GM23338 (cell line): Measurements from ENCODE around the gene PLA2R1. TPM values are rescaled to one million over a fixed set of nuclear protein-coding genes. Genes with fewer than 3 reads are reported as not detected.

Source experiments
- ATAC-seq: fragments of 200-7000 bp; cut with Tn5 transposase; 3 replicates; pipeline ENCODE4 v1.9.1; 2020
- DNase-seq: peaks from one replicate; pipeline ENCODE4 v3.0.0-alpha.2; 2015; ENCODE audit warnings: low spot score
- H2AFZ ChIP-seq: fragments of 200-600 bp; sonication (generic); 2 replicates; pipeline ENCODE4 v1.8.0; 2016; ENCODE audit warnings: antibody characterized with exemption, mild to moderate bottlenecking, moderate library complexity
- H3F3A ChIP-seq: fragments of 200-600 bp; sonication (generic); replicated peaks from 2 replicates; pipeline ENCODE4 v1.8.0; 2017; ENCODE audit warnings: antibody characterized with exemption, mixed run types, low read depth
- H3K27ac ChIP-seq: fragments of 200-600 bp; sonication (generic); 2 replicates; pipeline ENCODE4 v1.6.1; 2016; ENCODE audit warnings: low read depth
- H3K27me3 ChIP-seq: fragments of 200-600 bp; sonication (generic); 2 replicates; pipeline ENCODE4 v1.8.0; 2016; ENCODE audit warnings: mild to moderate bottlenecking, mixed run types, moderate library complexity; ENCODE audit not compliant: insufficient read depth
- H3K36me3 ChIP-seq: fragments of 200-600 bp; sonication (generic); 2 replicates; pipeline ENCODE4 v1.8.0; 2016; ENCODE audit warnings: mild to moderate bottlenecking; ENCODE audit not compliant: insufficient read depth
- H3K4me1 ChIP-seq: fragments of 200-600 bp; sonication (generic); 2 replicates; pipeline ENCODE4 v1.8.0; 2016; ENCODE audit warnings: mild to moderate bottlenecking, moderate library complexity; ENCODE audit not compliant: insufficient read depth
- H3K4me2 ChIP-seq: fragments of 200-600 bp; sonication (generic); 2 replicates; pipeline ENCODE4 v1.7.1; 2017; ENCODE audit warnings: mixed run types
- H3K4me3 ChIP-seq: fragments of 200-600 bp; sonication (generic); 2 replicates; pipeline ENCODE4 v1.6.1; 2016; ENCODE audit warnings: mixed run types
- H3K79me2 ChIP-seq: fragments of 200-600 bp; sonication (generic); replicated peaks from 2 replicates; pipeline ENCODE4 v1.8.0; 2017; ENCODE audit warnings: mild to moderate bottlenecking; ENCODE audit not compliant: insufficient read depth
- H3K9me2 ChIP-seq: fragments of 200-600 bp; sonication (generic); 2 replicates; pipeline ENCODE4 v1.8.0; 2017; ENCODE audit not compliant: insufficient read depth
- H4K20me1 ChIP-seq: fragments of 200-600 bp; sonication (generic); replicated peaks from 2 replicates; pipeline ENCODE4 v1.8.0; 2017; ENCODE audit warnings: mild to moderate bottlenecking; ENCODE audit not compliant: insufficient read depth
- H3K27ac Mint-ChIP-seq: 2 replicates; pipeline ENCODE4 v1.8.0; 2020; ENCODE audit warnings: inconsistent platforms, mild to moderate bottlenecking, moderate library complexity, mixed read lengths
- H3K27me3 Mint-ChIP-seq: 3 replicates; pipeline ENCODE4 v1.8.0; 2022; ENCODE audit warnings: low read depth, mild to moderate bottlenecking, moderate library complexity, mixed read lengths, inconsistent platforms; ENCODE audit not compliant: insufficient read depth, poor library complexity
- H3K36me3 Mint-ChIP-seq: 3 replicates; pipeline ENCODE4 v1.8.0; 2021; ENCODE audit warnings: low read depth, mild to moderate bottlenecking, inconsistent platforms, moderate library complexity, mixed read lengths
- H3K4me1 Mint-ChIP-seq: 3 replicates; pipeline ENCODE4 v1.8.0; 2020; ENCODE audit warnings: mild to moderate bottlenecking, inconsistent platforms, mixed read lengths
- H3K4me3 Mint-ChIP-seq: 3 replicates; pipeline ENCODE4 v1.8.0; 2021; ENCODE audit warnings: moderate library complexity, mild to moderate bottlenecking, inconsistent platforms, mixed read lengths
- H3K9me3 Mint-ChIP-seq: 3 replicates; pipeline ENCODE4 v1.8.0; 2020; ENCODE audit warnings: moderate library complexity, mild to moderate bottlenecking, inconsistent platforms, mixed read lengths
- CREB1 ChIP-seq: fragments of 250-450 bp; sonication (Bioruptor Pico); IDR thresholded peaks from 2 replicates; pipeline ENCODE4 v1.5.0; 2020; ENCODE audit warnings: low read depth, mild to moderate bottlenecking, moderate library complexity
- EZH2 ChIP-seq: fragments of 200-600 bp; sonication (generic); IDR thresholded peaks from one replicate; pipeline ENCODE4 v1.8.0; 2017; ENCODE audit warnings: antibody characterized with exemption, mild to moderate bottlenecking, low read depth; ENCODE audit not compliant: unreplicated experiment
- EZH2phosphoT487 ChIP-seq: fragments of 200-600 bp; sonication (generic); IDR thresholded peaks from one replicate; pipeline ENCODE4 v1.8.1; 2018; ENCODE audit warnings: antibody characterized with exemption; ENCODE audit not compliant: unreplicated experiment
- JUNB ChIP-seq: IDR thresholded peaks from one replicate; pipeline ENCODE4 v1.6.1; 2016; ENCODE audit warnings: antibody characterized with exemption; ENCODE audit not compliant: unreplicated experiment
- NANOG ChIP-seq: IDR thresholded peaks from 2 replicates; pipeline ENCODE4 v1.6.1; 2016; ENCODE audit warnings: antibody characterized with exemption, borderline replicate concordance
- POLR2AphosphoS5 ChIP-seq: IDR thresholded peaks from 2 replicates; pipeline ENCODE4 v1.6.1; 2016; ENCODE audit warnings: antibody characterized with exemption, low read depth
- STAT1 ChIP-seq: IDR thresholded peaks from one replicate; pipeline ENCODE4 v1.6.1; 2016; ENCODE audit warnings: antibody characterized with exemption; ENCODE audit not compliant: unreplicated experiment
- ZNF114 ChIP-seq: fragments of 250-450 bp; sonication (Bioruptor Pico); IDR thresholded peaks from 2 replicates; pipeline ENCODE4 v1.5.0; 2020; ENCODE audit warnings: mild to moderate bottlenecking, moderate library complexity
- ZNF331 ChIP-seq: fragments of 250-450 bp; sonication (Bioruptor Pico); IDR thresholded peaks from 2 replicates; pipeline ENCODE4 v1.5.0; 2020; ENCODE audit warnings: low read depth, mild to moderate bottlenecking, moderate library complexity
- polyA plus RNA-seq: library from polyadenylated mRNA; unstranded; fragments of >200 nt; fragmentation: Nextera tagmentation; extraction: Ambion mirVana; gene quantifications from 2 replicates; pipeline ENCODE4 v1.2.1, GENCODE V29; 2016
- total RNA-seq: library from RNA; depleted of rRNA; stranded (reverse); fragments of >200 nt; shearing (Covaris generic); gene quantifications from 2 replicates; pipeline ENCODE4 v1.2.3, GENCODE V29; 2014
- TF ChIP-seq, protein P1 (sequence below): IDR thresholded peaks from one replicate; pipeline ENCODE4 v1.6.1; 2018; ENCODE audit warnings: antibody characterized with exemption; ENCODE audit not compliant: unreplicated experiment
- TF ChIP-seq, protein P2 (sequence below): IDR thresholded peaks from 2 replicates; pipeline ENCODE4 v1.6.1; 2016; ENCODE audit warnings: antibody characterized with exemption
- TF ChIP-seq, protein P3 (sequence below): fragments of 250-450 bp; sonication (Bioruptor Pico); IDR thresholded peaks from 2 replicates; pipeline ENCODE4 v1.5.0; 2020; ENCODE audit warnings: mild to moderate bottlenecking, moderate library complexity
- TF ChIP-seq, protein P4 (sequence below), 2 experiments: fragments of 200-600 bp in 1 of 2; sonication (generic) in 1 of 2; conservative IDR thresholded peaks; 2 replicates each; pipeline versions ENCODE4 v1.5.1 to v1.6.1; 2016 to 2017; ENCODE audit warnings: antibody characterized with exemption in 2 of 2, low read depth in 2 of 2, mild to moderate bottlenecking in 2 of 2, moderate library complexity in 1 of 2

The PLA2R1 gene
- total and polyA plus RNA-seq, 2 experiments from 2014 or later: 0.57 to 1.2 TPM

DNA sequence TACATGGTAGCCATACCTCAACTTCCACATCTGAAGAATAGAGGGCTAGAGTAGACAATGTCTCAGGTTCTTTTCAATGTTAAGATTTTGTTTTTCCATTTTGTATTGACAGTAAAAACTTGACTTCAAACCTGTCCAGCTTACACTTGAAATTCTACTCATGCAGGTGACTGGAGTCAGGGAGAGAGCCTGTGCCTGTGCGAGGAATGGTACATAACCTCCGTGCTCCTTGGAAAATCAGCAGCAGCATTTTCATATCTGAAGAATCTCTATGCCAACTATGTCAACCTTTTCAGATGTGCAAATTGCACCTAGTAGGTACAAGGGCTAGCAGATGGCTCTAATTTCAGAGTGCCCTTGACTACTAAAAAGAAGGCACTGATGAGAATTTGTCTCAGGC lies 2.1 kb downstream of the PLA2R1 start:
- Mint-ChIP-seq H3K27ac (no peak overlapping the region), H3K36me3 (peaks cover 8% of the 10 kb centered on the region; the same call in 1 of the 3 replicates), H3K4me1 (peaks cover 24% of the 10 kb centered on the region), H3K27me3 (peaks cover 24% of the 10 kb centered on the region), H3K4me3 (no peak overlapping the region), H3K9me3 (peaks cover 3% of the 10 kb centered on the region; the same call in 1 of the 3 replicates)
- Histone ChIP-seq H2AFZ (no peak overlapping the region), H3K4me2 (no peak overlapping the region), H3K27ac (no peak overlapping the region), H3K4me1 (peaks cover 19% of the 10 kb centered on the region), H3K79me2 (no peaks in the 10 kb centered on the region), H3K36me3 (no peaks in the 10 kb centered on the region; the same call in 1 of the 2 replicates), H3K9me2 (no peaks in the 10 kb centered on the region), H3K27me3 (peaks cover 36% of the 10 kb centered on the region), H3K4me3 (no peak overlapping the region), H4K20me1 (no peaks in the 10 kb centered on the region), H3F3A (0 out of 2 replicates have a peak, but pooled peaks cover 4% of the 10 kb centered on the region)
- ATAC-seq (no peak), DNase-seq (no peak)
- TF ChIP-seq POLR2AphosphoS5 (no peak), ZNF331 (no peak), STAT1 (no peak), JUNB (no peak), NANOG (no peak), EZH2phosphoT487 (no peak), ZNF114 (CRISPR knock-in tag) (no peak), EZH2 (no peak), CREB1 (no peak)
- TF ChIP-seq, protein P1, sequence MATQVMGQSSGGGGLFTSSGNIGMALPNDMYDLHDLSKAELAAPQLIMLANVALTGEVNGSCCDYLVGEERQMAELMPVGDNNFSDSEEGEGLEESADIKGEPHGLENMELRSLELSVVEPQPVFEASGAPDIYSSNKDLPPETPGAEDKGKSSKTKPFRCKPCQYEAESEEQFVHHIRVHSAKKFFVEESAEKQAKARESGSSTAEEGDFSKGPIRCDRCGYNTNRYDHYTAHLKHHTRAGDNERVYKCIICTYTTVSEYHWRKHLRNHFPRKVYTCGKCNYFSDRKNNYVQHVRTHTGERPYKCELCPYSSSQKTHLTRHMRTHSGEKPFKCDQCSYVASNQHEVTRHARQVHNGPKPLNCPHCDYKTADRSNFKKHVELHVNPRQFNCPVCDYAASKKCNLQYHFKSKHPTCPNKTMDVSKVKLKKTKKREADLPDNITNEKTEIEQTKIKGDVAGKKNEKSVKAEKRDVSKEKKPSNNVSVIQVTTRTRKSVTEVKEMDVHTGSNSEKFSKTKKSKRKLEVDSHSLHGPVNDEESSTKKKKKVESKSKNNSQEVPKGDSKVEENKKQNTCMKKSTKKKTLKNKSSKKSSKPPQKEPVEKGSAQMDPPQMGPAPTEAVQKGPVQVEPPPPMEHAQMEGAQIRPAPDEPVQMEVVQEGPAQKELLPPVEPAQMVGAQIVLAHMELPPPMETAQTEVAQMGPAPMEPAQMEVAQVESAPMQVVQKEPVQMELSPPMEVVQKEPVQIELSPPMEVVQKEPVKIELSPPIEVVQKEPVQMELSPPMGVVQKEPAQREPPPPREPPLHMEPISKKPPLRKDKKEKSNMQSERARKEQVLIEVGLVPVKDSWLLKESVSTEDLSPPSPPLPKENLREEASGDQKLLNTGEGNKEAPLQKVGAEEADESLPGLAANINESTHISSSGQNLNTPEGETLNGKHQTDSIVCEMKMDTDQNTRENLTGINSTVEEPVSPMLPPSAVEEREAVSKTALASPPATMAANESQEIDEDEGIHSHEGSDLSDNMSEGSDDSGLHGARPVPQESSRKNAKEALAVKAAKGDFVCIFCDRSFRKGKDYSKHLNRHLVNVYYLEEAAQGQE: no peak
- TF ChIP-seq, protein P2, sequence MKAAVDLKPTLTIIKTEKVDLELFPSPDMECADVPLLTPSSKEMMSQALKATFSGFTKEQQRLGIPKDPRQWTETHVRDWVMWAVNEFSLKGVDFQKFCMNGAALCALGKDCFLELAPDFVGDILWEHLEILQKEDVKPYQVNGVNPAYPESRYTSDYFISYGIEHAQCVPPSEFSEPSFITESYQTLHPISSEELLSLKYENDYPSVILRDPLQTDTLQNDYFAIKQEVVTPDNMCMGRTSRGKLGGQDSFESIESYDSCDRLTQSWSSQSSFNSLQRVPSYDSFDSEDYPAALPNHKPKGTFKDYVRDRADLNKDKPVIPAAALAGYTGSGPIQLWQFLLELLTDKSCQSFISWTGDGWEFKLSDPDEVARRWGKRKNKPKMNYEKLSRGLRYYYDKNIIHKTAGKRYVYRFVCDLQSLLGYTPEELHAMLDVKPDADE: no peak
- TF ChIP-seq, protein P3, sequence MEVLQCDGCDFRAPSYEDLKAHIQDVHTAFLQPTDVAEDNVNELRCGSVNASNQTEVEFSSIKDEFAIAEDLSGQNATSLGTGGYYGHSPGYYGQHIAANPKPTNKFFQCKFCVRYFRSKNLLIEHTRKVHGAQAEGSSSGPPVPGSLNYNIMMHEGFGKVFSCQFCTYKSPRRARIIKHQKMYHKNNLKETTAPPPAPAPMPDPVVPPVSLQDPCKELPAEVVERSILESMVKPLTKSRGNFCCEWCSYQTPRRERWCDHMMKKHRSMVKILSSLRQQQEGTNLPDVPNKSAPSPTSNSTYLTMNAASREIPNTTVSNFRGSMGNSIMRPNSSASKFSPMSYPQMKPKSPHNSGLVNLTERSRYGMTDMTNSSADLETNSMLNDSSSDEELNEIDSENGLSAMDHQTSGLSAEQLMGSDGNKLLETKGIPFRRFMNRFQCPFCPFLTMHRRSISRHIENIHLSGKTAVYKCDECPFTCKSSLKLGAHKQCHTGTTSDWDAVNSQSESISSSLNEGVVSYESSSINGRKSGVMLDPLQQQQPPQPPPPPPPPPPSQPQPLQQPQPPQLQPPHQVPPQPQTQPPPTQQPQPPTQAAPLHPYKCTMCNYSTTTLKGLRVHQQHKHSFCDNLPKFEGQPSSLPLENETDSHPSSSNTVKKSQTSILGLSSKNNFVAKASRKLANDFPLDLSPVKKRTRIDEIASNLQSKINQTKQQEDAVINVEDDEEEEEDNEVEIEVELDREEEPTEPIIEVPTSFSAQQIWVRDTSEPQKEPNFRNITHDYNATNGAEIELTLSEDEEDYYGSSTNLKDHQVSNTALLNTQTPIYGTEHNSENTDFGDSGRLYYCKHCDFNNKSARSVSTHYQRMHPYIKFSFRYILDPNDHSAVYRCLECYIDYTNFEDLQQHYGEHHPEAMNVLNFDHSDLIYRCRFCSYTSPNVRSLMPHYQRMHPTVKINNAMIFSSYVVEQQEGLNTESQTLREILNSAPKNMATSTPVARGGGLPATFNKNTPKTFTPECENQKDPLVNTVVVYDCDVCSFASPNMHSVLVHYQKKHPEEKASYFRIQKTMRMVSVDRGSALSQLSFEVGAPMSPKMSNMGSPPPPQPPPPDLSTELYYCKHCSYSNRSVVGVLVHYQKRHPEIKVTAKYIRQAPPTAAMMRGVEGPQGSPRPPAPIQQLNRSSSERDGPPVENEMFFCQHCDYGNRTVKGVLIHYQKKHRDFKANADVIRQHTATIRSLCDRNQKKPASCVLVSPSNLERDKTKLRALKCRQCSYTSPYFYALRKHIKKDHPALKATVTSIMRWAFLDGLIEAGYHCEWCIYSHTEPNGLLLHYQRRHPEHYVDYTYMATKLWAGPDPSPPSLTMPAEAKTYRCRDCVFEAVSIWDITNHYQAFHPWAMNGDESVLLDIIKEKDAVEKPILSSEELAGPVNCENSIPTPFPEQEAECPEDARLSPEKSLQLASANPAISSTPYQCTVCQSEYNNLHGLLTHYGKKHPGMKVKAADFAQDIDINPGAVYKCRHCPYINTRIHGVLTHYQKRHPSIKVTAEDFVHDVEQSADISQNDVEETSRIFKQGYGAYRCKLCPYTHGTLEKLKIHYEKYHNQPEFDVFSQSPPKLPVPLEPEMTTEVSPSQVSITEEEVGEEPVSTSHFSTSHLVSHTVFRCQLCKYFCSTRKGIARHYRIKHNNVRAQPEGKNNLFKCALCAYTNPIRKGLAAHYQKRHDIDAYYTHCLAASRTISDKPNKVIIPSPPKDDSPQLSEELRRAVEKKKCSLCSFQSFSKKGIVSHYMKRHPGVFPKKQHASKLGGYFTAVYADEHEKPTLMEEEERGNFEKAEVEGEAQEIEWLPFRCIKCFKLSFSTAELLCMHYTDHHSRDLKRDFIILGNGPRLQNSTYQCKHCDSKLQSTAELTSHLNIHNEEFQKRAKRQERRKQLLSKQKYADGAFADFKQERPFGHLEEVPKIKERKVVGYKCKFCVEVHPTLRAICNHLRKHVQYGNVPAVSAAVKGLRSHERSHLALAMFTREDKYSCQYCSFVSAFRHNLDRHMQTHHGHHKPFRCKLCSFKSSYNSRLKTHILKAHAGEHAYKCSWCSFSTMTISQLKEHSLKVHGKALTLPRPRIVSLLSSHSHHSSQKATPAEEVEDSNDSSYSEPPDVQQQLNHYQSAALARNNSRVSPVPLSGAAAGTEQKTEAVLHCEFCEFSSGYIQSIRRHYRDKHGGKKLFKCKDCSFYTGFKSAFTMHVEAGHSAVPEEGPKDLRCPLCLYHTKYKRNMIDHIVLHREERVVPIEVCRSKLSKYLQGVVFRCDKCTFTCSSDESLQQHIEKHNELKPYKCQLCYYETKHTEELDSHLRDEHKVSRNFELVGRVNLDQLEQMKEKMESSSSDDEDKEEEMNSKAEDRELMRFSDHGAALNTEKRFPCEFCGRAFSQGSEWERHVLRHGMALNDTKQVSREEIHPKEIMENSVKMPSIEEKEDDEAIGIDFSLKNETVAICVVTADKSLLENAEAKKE (CRISPR knock-in tag): no peak
- TF ChIP-seq, protein P4, sequence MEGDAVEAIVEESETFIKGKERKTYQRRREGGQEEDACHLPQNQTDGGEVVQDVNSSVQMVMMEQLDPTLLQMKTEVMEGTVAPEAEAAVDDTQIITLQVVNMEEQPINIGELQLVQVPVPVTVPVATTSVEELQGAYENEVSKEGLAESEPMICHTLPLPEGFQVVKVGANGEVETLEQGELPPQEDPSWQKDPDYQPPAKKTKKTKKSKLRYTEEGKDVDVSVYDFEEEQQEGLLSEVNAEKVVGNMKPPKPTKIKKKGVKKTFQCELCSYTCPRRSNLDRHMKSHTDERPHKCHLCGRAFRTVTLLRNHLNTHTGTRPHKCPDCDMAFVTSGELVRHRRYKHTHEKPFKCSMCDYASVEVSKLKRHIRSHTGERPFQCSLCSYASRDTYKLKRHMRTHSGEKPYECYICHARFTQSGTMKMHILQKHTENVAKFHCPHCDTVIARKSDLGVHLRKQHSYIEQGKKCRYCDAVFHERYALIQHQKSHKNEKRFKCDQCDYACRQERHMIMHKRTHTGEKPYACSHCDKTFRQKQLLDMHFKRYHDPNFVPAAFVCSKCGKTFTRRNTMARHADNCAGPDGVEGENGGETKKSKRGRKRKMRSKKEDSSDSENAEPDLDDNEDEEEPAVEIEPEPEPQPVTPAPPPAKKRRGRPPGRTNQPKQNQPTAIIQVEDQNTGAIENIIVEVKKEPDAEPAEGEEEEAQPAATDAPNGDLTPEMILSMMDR (conservative IDR thresholded peaks at IDR 0.05; ENCODE audit: low read depth in 2 of 2): no peak
